Parathyroid adenoma (tissue), 2 donors: Measurements from ENCODE around the gene PHAX.
"Not testable (repeated sequence)": the region's sequence is repeated elsewhere in the genome, so short reads cannot be mapped to it uniquely, and the experiment has no call there.

Source experiments
- H2AFZ ChIP-seq: fragments of 300-600 bp; sonication (generic); one replicate; pipeline ENCODE4 v1.7.0; 2017; ENCODE audit warnings: antibody characterized with exemption, mild to moderate bottlenecking
- H3K27ac ChIP-seq: fragments of 300-600 bp; sonication (generic); one replicate; pipeline ENCODE4 v1.7.0; 2017
- H3K27me3 ChIP-seq: fragments of 300-600 bp; sonication (generic); one replicate; pipeline ENCODE4 v1.7.0; 2017; ENCODE audit warnings: low read length; ENCODE audit not compliant: control insufficient read depth, insufficient read depth
- H3K36me3 ChIP-seq: fragments of 300-600 bp; sonication (generic); one replicate; pipeline ENCODE4 v1.7.0; 2017; ENCODE audit warnings: low read length; ENCODE audit not compliant: control insufficient read depth, insufficient read depth
- H3K4me1 ChIP-seq: fragments of 300-600 bp; sonication (generic); one replicate; pipeline ENCODE4 v1.7.0; 2017; ENCODE audit warnings: control low read depth
- H3K4me2 ChIP-seq: fragments of 300-600 bp; sonication (generic); one replicate; pipeline ENCODE4 v1.7.0; 2017; ENCODE audit warnings: low read length
- H3K4me3 ChIP-seq: fragments of 300-600 bp; sonication (generic); one replicate; pipeline ENCODE4 v1.7.0; 2017; ENCODE audit warnings: low read depth, low read length
- H3K79me2 ChIP-seq: fragments of 300-600 bp; sonication (generic); one replicate; pipeline ENCODE4 v1.7.0; 2017; ENCODE audit warnings: control low read depth
- H3K9ac ChIP-seq: fragments of 300-600 bp; sonication (generic); one replicate; pipeline ENCODE4 v1.7.0; 2017; ENCODE audit warnings: mild to moderate bottlenecking
- H3K9me3 ChIP-seq: fragments of 300-600 bp; sonication (generic); one replicate; pipeline ENCODE4 v1.7.0; 2017; ENCODE audit warnings: low read length; ENCODE audit not compliant: control insufficient read depth
- CTCF ChIP-seq: fragments of 300-600 bp; sonication (generic); IDR thresholded peaks from one replicate; pipeline ENCODE4 v1.7.0; 2017; ENCODE audit warnings: antibody characterized with exemption, mild to moderate bottlenecking
- donor health status: primary hyperparathyroidism.

Gene PHAX

GRCh38 chr5:126659805-126660482 is 59.2 kb downstream of the PHAX start:
- Histone ChIP-seq H3K4me3 (no peak overlapping the region), H3K4me2 (no peak overlapping the region), H3K4me1 (no peaks in the 10 kb centered on the region), H3K79me2 (no peaks in the 10 kb centered on the region), H2AFZ (no peak overlapping the region), H3K27me3 (no peaks in the 10 kb centered on the region), H3K27ac (no peak overlapping the region), H3K9ac (no peak overlapping the region), H3K36me3 (no peaks in the 10 kb centered on the region), H3K9me3 (no peaks in the 10 kb centered on the region)
- no peak for TF ChIP-seq CTCF

DNA sequence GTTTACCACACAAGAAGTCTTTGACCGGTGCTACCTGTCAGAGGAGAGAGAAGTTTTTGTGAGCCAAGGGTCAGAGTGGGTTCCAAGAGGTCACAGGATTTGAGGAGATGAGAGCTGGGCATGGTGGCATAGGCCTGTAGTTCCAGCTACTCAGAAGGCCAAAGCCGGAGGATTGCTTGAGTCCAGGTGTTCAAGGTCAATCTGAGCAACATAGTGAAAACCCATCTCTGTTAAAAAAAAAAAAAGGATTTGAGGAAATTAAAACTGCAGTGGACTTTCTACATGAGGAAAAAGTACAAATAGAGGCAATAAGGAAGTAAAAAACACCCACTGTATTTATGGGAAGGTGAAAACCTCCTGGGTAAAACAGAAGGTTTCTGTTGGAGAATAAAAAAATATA is 63.8 kb downstream of the PHAX start:
- Histone ChIP-seq H3K4me2 (no peak overlapping the region), H3K27me3 (no peaks in the 10 kb centered on the region), H3K4me3 (no peak overlapping the region), H3K9ac (no peak overlapping the region), H3K36me3 (no peaks in the 10 kb centered on the region), H3K4me1 (no peaks in the 10 kb centered on the region), H3K9me3 (no peaks in the 10 kb centered on the region), H3K79me2 (no peaks in the 10 kb centered on the region), H3K27ac (no peak overlapping the region), H2AFZ (no peak overlapping the region)
- TF ChIP-seq CTCF, result no peak

GRCh38 chr5:126670109-126670508 is 69.4 kb downstream of the PHAX start:
- H3K4me2 ChIP-seq, H3K9ac ChIP-seq: not testable (repeated sequence)

GRCh38 chr5:126671681-126672080 is 70.9 kb downstream of the PHAX start:
- not testable (repeated sequence) for H3K4me1 ChIP-seq, H2AFZ ChIP-seq, H3K9me3 ChIP-seq

More at GRCh38 chr5:126670109-126670508, 69.4 kb downstream of the PHAX start:
- not testable (repeated sequence) for H3K4me1 ChIP-seq, H3K27ac ChIP-seq, H3K9me3 ChIP-seq, H3K36me3 ChIP-seq, H2AFZ ChIP-seq, H3K79me2 ChIP-seq, H3K4me3 ChIP-seq, H3K27me3 ChIP-seq

GRCh38 chr5:126673477-126673876 is 72.7 kb downstream of the PHAX start:
- TF ChIP-seq CTCF, result no peak
- Histone ChIP-seq H3K27ac (no peak overlapping the region), H2AFZ (no peak overlapping the region), H3K4me3 (no peak overlapping the region), H3K9me3 (no peaks in the 10 kb centered on the region), H3K79me2 (no peaks in the 10 kb centered on the region), H3K4me2 (no peak overlapping the region), H3K4me1 (no peaks in the 10 kb centered on the region), H3K9ac (no peak overlapping the region), H3K27me3 (no peaks in the 10 kb centered on the region), H3K36me3 (no peaks in the 10 kb centered on the region)

More at GRCh38 chr5:126671681-126672080, 70.9 kb downstream of the PHAX start:
- H3K27me3 ChIP-seq, H3K9ac ChIP-seq, H3K79me2 ChIP-seq, H3K27ac ChIP-seq, H3K4me2 ChIP-seq, H3K36me3 ChIP-seq, H3K4me3 ChIP-seq: not testable (repeated sequence)

GRCh38 chr5:126674145-126674544 is 73.4 kb downstream of the PHAX start:
- no peaks in the 10 kb centered on the region for H3K9me3 ChIP-seq
- no peaks in the 10 kb centered on the region for H3K27me3 ChIP-seq
- H3K36me3 ChIP-seq, result no peaks in the 10 kb centered on the region
- no peak overlapping the region for H3K27ac ChIP-seq
- no peak overlapping the region for H2AFZ ChIP-seq
- H3K9ac ChIP-seq, result no peak overlapping the region
- TF ChIP-seq CTCF, result no peak
- no peaks in the 10 kb centered on the region for H3K79me2 ChIP-seq
- no peaks in the 10 kb centered on the region for H3K4me1 ChIP-seq
- H3K4me3 ChIP-seq, result no peak overlapping the region
- no peak overlapping the region for H3K4me2 ChIP-seq
